Neural progenitor cell (in vitro differentiated cells): ENCODE results near the gene LBHD1. TPM values are rescaled to one million over a fixed set of nuclear protein-coding genes. Genes with fewer than 3 reads are reported as not detected.
A peak's percentile ranks its signal among the peaks of the same experiment; 100 is the strongest.

Experiments used
- DNase-seq: peaks from one replicate; pipeline ENCODE4 v3.0.0-alpha.2; 2016; ENCODE audit warnings: low spot score
- H2AFZ ChIP-seq: fragments of 200-600 bp; sonication (generic); replicated peaks from 2 replicates; pipeline ENCODE4 v1.6.1; 2016; ENCODE audit warnings: antibody characterized with exemption
- H3F3A ChIP-seq: fragments of 200-600 bp; sonication (generic); 2 replicates; pipeline ENCODE4 v1.6.1; 2016; ENCODE audit warnings: antibody characterized with exemption, low read depth
- H3K27ac ChIP-seq: fragments of 200-600 bp; sonication (generic); 2 replicates; pipeline ENCODE4 v1.5.1; 2016; ENCODE audit warnings: mild to moderate bottlenecking
- H3K27me3 ChIP-seq: fragments of 200-600 bp; sonication (generic); 2 replicates; pipeline ENCODE4 v1.6.1; 2016; ENCODE audit warnings: mild to moderate bottlenecking, moderate library complexity
- H3K36me3 ChIP-seq: fragments of 200-600 bp; sonication (generic); 2 replicates; pipeline ENCODE4 v1.5.1; 2016
- H3K4me1 ChIP-seq: fragments of 200-600 bp; sonication (generic); 2 replicates; pipeline ENCODE4 v1.6.1; 2016; ENCODE audit warnings: mixed run types
- H3K4me2 ChIP-seq: fragments of 200-600 bp; sonication (generic); 2 replicates; pipeline ENCODE4 v1.6.1; 2016
- H3K4me3 ChIP-seq: fragments of 200-600 bp; sonication (generic); 2 replicates; pipeline ENCODE4 v1.5.1; 2016
- H3K79me2 ChIP-seq: fragments of 200-600 bp; sonication (generic); 2 replicates; pipeline ENCODE4 v1.6.1; 2016; ENCODE audit warnings: low read depth
- H3K9ac ChIP-seq: fragments of 200-600 bp; sonication (generic); 2 replicates; pipeline ENCODE4 v1.6.1; 2016
- H3K9me3 ChIP-seq: fragments of 200-600 bp; sonication (generic); 2 replicates; pipeline ENCODE4 v1.5.1; 2016; ENCODE audit warnings: low read depth
- H4K20me1 ChIP-seq: fragments of 200-600 bp; sonication (generic); 2 replicates; pipeline ENCODE4 v1.6.1; 2016; ENCODE audit warnings: low read depth
- H3K27ac Mint-ChIP-seq: 3 replicates; pipeline ENCODE4 v1.8.0; 2021; ENCODE audit warnings: mixed read lengths
- H3K27me3 Mint-ChIP-seq: 2 replicates; pipeline ENCODE4 v1.8.0; 2022; ENCODE audit warnings: low read depth, mild to moderate bottlenecking, inconsistent platforms, moderate library complexity, mixed read lengths; ENCODE audit not compliant: insufficient read depth
- H3K36me3 Mint-ChIP-seq: 3 replicates; pipeline ENCODE4 v1.8.0; 2021; ENCODE audit warnings: mixed read lengths
- H3K4me1 Mint-ChIP-seq: 3 replicates; pipeline ENCODE4 v1.8.0; 2021; ENCODE audit warnings: mixed read lengths
- H3K4me3 Mint-ChIP-seq: 3 replicates; pipeline ENCODE4 v1.8.0; 2021; ENCODE audit warnings: mild to moderate bottlenecking, moderate library complexity, mixed read lengths
- H3K9me3 Mint-ChIP-seq: 3 replicates; pipeline ENCODE4 v1.8.0; 2020; ENCODE audit warnings: mixed read lengths
- CTCF ChIP-seq: fragments of 200-600 bp; sonication (generic); IDR thresholded peaks from 2 replicates; pipeline ENCODE4 v1.5.1; 2017; ENCODE audit warnings: antibody characterized with exemption, mild to moderate bottlenecking
- EZH2 ChIP-seq: fragments of 200-600 bp; sonication (generic); IDR thresholded peaks from 2 replicates; pipeline ENCODE4 v1.6.1; 2017; ENCODE audit warnings: antibody characterized with exemption, mild to moderate bottlenecking, moderate library complexity
- EZH2phosphoT487 ChIP-seq: fragments of 200-600 bp; sonication (generic); IDR thresholded peaks from 2 replicates; pipeline ENCODE4 v1.6.1; 2017; ENCODE audit warnings: antibody characterized with exemption
- total RNA-seq: library from RNA; depleted of rRNA; stranded (reverse); fragments of >200 nt; gene quantifications from 2 replicates; pipeline ENCODE4 v1.2.3, GENCODE V29; 2015; ENCODE audit warnings: low replicate concordance

LBHD1 gene
- total RNA-seq, 1 donor from 2014 or later, result 4.0 TPM

- Histone ChIP-seq H2AFZ (peak overlapping the region; percentile 45), H3F3A (peaks cover 34% of the 10 kb centered on the region), H3K36me3 (no peaks in the 10 kb centered on the region), H3K4me2 (no peak overlapping the region), H3K4me3 (no peak overlapping the region), H3K27me3 (no peaks in the 10 kb centered on the region), H4K20me1 (peaks cover 8% of the 10 kb centered on the region), H3K4me1 (peaks cover 7% of the 10 kb centered on the region), H3K9me3 (no peaks in the 10 kb centered on the region), H3K79me2 (peaks cover 20% of the 10 kb centered on the region), H3K9ac (no peak overlapping the region), H3K27ac (no peak overlapping the region)
- DNase-seq, result peak; percentile 51
- peaks cover 12% of the 10 kb centered on the region for H3K36me3 Mint-ChIP-seq
- H3K4me3 Mint-ChIP-seq, result peak overlapping the region; percentile 73
- peaks cover 27% of the 10 kb centered on the region for H3K4me1 Mint-ChIP-seq
- peaks cover 2% of the 10 kb centered on the region for H3K27me3 Mint-ChIP-seq
- peak; percentile 44 for TF ChIP-seq CTCF
- no peak for TF ChIP-seq EZH2phosphoT487
- no peaks in the 10 kb centered on the region for H3K9me3 Mint-ChIP-seq
- peak overlapping the region; percentile 95 for H3K27ac Mint-ChIP-seq
Observed at GRCh38 chr11:62680825-62681240, 8.8 kb upstream of the LBHD1 start.

- TF ChIP-seq EZH2phosphoT487 (no peak), EZH2 (no peak), CTCF (no peak)
- H3K4me1 ChIP-seq, result peaks cover 7% of the 10 kb centered on the region
- H3K4me2 ChIP-seq, result peak within 1 kb of the TSS; percentile 96
- peaks cover 44% of the 10 kb centered on the region for H3F3A ChIP-seq
- no peaks in the 10 kb centered on the region for H3K9me3 ChIP-seq
- no peaks in the 10 kb centered on the region for H3K27me3 ChIP-seq
- peak within 1 kb of the TSS; percentile 85 for H3K4me3 ChIP-seq
- H3K27me3 Mint-ChIP-seq, result peaks cover 2% of the 10 kb centered on the region
- peaks cover 20% of the 10 kb centered on the region for H3K79me2 ChIP-seq
- peak within 1 kb of the TSS; percentile 99 for H3K27ac Mint-ChIP-seq
- H3K4me3 Mint-ChIP-seq, result peak within 1 kb of the TSS; percentile 93
- H4K20me1 ChIP-seq, result peaks cover 8% of the 10 kb centered on the region
- no peaks in the 10 kb centered on the region for H3K36me3 ChIP-seq
- H3K4me1 Mint-ChIP-seq, result peaks cover 27% of the 10 kb centered on the region
- no peaks in the 10 kb centered on the region for H3K9me3 Mint-ChIP-seq
- peaks cover 17% of the 10 kb centered on the region for H3K36me3 Mint-ChIP-seq
- H2AFZ ChIP-seq, result peak within 1 kb of the TSS; percentile 77
- H3K9ac ChIP-seq, result peak within 1 kb of the TSS; percentile 88
- H3K27ac ChIP-seq, result no peak within 1 kb of the TSS
- DNase-seq, result peak; percentile 85
Observed at GRCh38 chr11:62678770-62679696, 7.0 kb upstream of the LBHD1 start, which contains the start of gene UBXN1. Gene UBXN1 (minus strand): TSS chr11:62679073. CDS start chr11:62678923, 150 bp downstream.

- Mint-ChIP-seq H3K27me3 (peaks cover 2% of the 10 kb centered on the region), H3K9me3 (no peaks in the 10 kb centered on the region), H3K36me3 (peaks cover 19% of the 10 kb centered on the region), H3K4me1 (peaks cover 27% of the 10 kb centered on the region), H3K4me3 (peak overlapping the region; percentile 93), H3K27ac (no peak overlapping the region)
- TF ChIP-seq CTCF (no peak), EZH2 (no peak), EZH2phosphoT487 (no peak)
- H3K4me1 ChIP-seq, result peaks cover 7% of the 10 kb centered on the region
- H3K9ac ChIP-seq, result peak overlapping the region; percentile 88
- H3K4me2 ChIP-seq, result peak overlapping the region; percentile 96
- DNase-seq, result peak; percentile 25
- H3K27ac ChIP-seq, result no peak overlapping the region
- H3K36me3 ChIP-seq, result no peaks in the 10 kb centered on the region
- peaks cover 8% of the 10 kb centered on the region for H4K20me1 ChIP-seq
- H3K79me2 ChIP-seq, result peaks cover 21% of the 10 kb centered on the region
- H3F3A ChIP-seq, result peaks cover 46% of the 10 kb centered on the region
- peak overlapping the region; percentile 85 for H3K4me3 ChIP-seq
- H3K27me3 ChIP-seq, result no peaks in the 10 kb centered on the region
- H2AFZ ChIP-seq, result no peak overlapping the region
- H3K9me3 ChIP-seq, result no peaks in the 10 kb centered on the region
Observed at GRCh38 chr11:62678433-62678769, 6.3 kb upstream of the LBHD1 start.
